HepG2 (cell line): ENCODE measurements around the gene UBE2I. TPM values are rescaled to one million over a fixed set of nuclear protein-coding genes. Genes with fewer than 3 reads are reported as not detected.
A peak's percentile ranks its signal among the peaks of the same experiment; 100 is the strongest.

ENCODE experiments used
- ATF7-NPFF ChIP-seq: sonication (generic); formaldehyde crosslinking; IDR thresholded peaks from 2 replicates; pipeline ENCODE4 v1.8.1; 2023; ENCODE audit warnings: mild to moderate bottlenecking, low read depth, missing genetic modification reagents, moderate library complexity
- CBX1 ChIP-seq: IDR thresholded peaks from one replicate; pipeline ENCODE4 v1.6.1; 2016; ENCODE audit warnings: antibody characterized with exemption, low read depth
- DPF2 ChIP-seq: sonication (generic); formaldehyde crosslinking; IDR thresholded peaks from 2 replicates; pipeline ENCODE4 v1.4.0; 2020; ENCODE audit warnings: mild to moderate bottlenecking, low read depth, missing genetic modification reagents, borderline replicate concordance
- ELF3 ChIP-seq: IDR thresholded peaks from 2 replicates; pipeline ENCODE4 v1.6.1; 2016; ENCODE audit warnings: missing genetic modification reagents, missing compliant biosample characterization
- GABPB1 ChIP-seq: IDR thresholded peaks from 2 replicates; pipeline ENCODE4 v1.6.1; 2016; ENCODE audit warnings: mild to moderate bottlenecking, missing genetic modification reagents, moderate library complexity, missing compliant biosample characterization
- HDAC2 ChIP-seq: sonication (generic); formaldehyde crosslinking; IDR thresholded peaks from 2 replicates; pipeline ENCODE4 v1.4.0; 2020; ENCODE audit warnings: missing genetic modification reagents
- IRF2 ChIP-seq: IDR thresholded peaks from 2 replicates; pipeline ENCODE4 v1.6.1; 2018; ENCODE audit warnings: missing genetic modification reagents, missing compliant biosample characterization
- JUN ChIP-seq: sonication (generic); formaldehyde crosslinking; IDR thresholded peaks from 2 replicates; pipeline ENCODE4 v1.4.0; 2020; ENCODE audit warnings: mild to moderate bottlenecking, missing genetic modification reagents
- MATR3 ChIP-seq: sonication (generic); formaldehyde crosslinking; IDR thresholded peaks from 2 replicates; pipeline ENCODE4 v1.4.0; 2020; ENCODE audit warnings: missing genetic modification reagents
- MAX ChIP-seq: IDR thresholded peaks from 2 replicates; pipeline ENCODE4 v1.6.1; 2012; ENCODE audit warnings: inconsistent platforms
- PHB2 ChIP-seq: fragments of 450-650 bp; IDR thresholded peaks from 2 replicates; pipeline ENCODE4 v1.6.1; 2018; ENCODE audit not compliant: partially characterized antibody
- RXRA ChIP-seq: sonication (generic); formaldehyde crosslinking; IDR thresholded peaks from 2 replicates; pipeline ENCODE4 v1.5.1; 2020; ENCODE audit warnings: missing genetic modification reagents
- SCMH1 ChIP-seq: sonication (generic); formaldehyde crosslinking; IDR thresholded peaks from 2 replicates; pipeline ENCODE4 v1.9.0; 2021; ENCODE audit warnings: missing genetic modification reagents, mild to moderate bottlenecking, borderline replicate concordance
- SMAD1 ChIP-seq: sonication (generic); formaldehyde crosslinking; IDR thresholded peaks from 2 replicates; pipeline ENCODE4 v1.4.0; 2020; ENCODE audit warnings: missing genetic modification reagents, low read depth, mild to moderate bottlenecking, borderline replicate concordance
- SNAPC4 ChIP-seq: sonication (generic); formaldehyde crosslinking; IDR thresholded peaks from 2 replicates; pipeline ENCODE4 v1.4.0; 2020; ENCODE audit warnings: mild to moderate bottlenecking, missing genetic modification reagents
- SOX6 ChIP-seq, 2 experiments: fragments of 450-650 bp in 1 of 2; sonication (generic) in 1 of 2; formaldehyde crosslinking in 1 of 2; IDR thresholded peaks; 2 replicates each; pipeline versions ENCODE4 v1.4.0 to v1.6.1; 2017 to 2020; ENCODE audit warnings: antibody characterized with exemption in 1 of 2, mild to moderate bottlenecking in 1 of 2, missing genetic modification reagents in 1 of 2
- SRSF9 ChIP-seq: fragments of 200-400 bp; formaldehyde crosslinking; IDR thresholded peaks from 2 replicates; pipeline ENCODE4 v1.6.1; 2018; ENCODE audit warnings: borderline replicate concordance, mild to moderate bottlenecking, low read depth, low read length; ENCODE audit not compliant: insufficient read depth, poor library complexity, severe bottlenecking
- TSC22D2 ChIP-seq: sonication (generic); formaldehyde crosslinking; IDR thresholded peaks from 2 replicates; pipeline ENCODE4 v1.5.1; 2020; ENCODE audit warnings: missing genetic modification reagents, mild to moderate bottlenecking, borderline replicate concordance
- ZBTB7B ChIP-seq: sonication (generic); formaldehyde crosslinking; IDR thresholded peaks from 2 replicates; pipeline ENCODE4 v1.4.0; 2020; ENCODE audit warnings: missing genetic modification reagents
- ZNF17 ChIP-seq: sonication (generic); formaldehyde crosslinking; IDR thresholded peaks from 2 replicates; pipeline ENCODE4 v1.5.0; 2020; ENCODE audit warnings: mild to moderate bottlenecking, missing genetic modification reagents
- ZNF34 ChIP-seq: sonication (generic); formaldehyde crosslinking; IDR thresholded peaks from 2 replicates; pipeline ENCODE4 v1.4.0; 2020; ENCODE audit warnings: mild to moderate bottlenecking, missing genetic modification reagents, borderline replicate concordance
- ZNF703 ChIP-seq: sonication (generic); formaldehyde crosslinking; IDR thresholded peaks from 2 replicates; pipeline ENCODE4 v1.5.1; 2020; ENCODE audit warnings: missing genetic modification reagents, mild to moderate bottlenecking, moderate library complexity, borderline replicate concordance
- ZNF747 ChIP-seq: sonication (generic); formaldehyde crosslinking; IDR thresholded peaks from 2 replicates; pipeline ENCODE4 v1.8.1; 2023; ENCODE audit warnings: missing genetic modification reagents, mild to moderate bottlenecking, borderline replicate concordance
- ZNF816 ChIP-seq: sonication (generic); formaldehyde crosslinking; IDR thresholded peaks from 2 replicates; pipeline ENCODE4 v1.8.0; 2022; ENCODE audit warnings: missing genetic modification reagents, mild to moderate bottlenecking, borderline replicate concordance
- ZSCAN12 ChIP-seq: sonication (generic); formaldehyde crosslinking; IDR thresholded peaks from 2 replicates; pipeline ENCODE4 v1.9.0; 2021; ENCODE audit warnings: mild to moderate bottlenecking, missing genetic modification reagents
- polyA plus RNA-seq, 8 experiments: library from polyadenylated mRNA; depleted of rRNA in 3 of 8; stranded (reverse) in 7 of 8; unstranded in 1 of 8; fragments of >200 nt; fragmentation: Illumina TruSeq in 4 of 8; extraction: Trizol in 4 of 8; gene quantifications; 2 replicates each; pipeline versions ENCODE4 v1.2.1 to v1.2.3, GENCODE V29; 2011 to 2016; ENCODE audit warnings: low read depth in 4 of 8, missing spikeins in 1 of 8, mixed read lengths in 1 of 8; ENCODE audit not compliant: insufficient read depth in 1 of 8
- total RNA-seq, 5 experiments: library from RNA; depleted of rRNA; stranded (reverse); fragments of >200 nt; fragmentation: Illumina TruSeq; extraction: Trizol; gene quantifications; 2 replicates each; pipeline ENCODE4 v1.2.3, GENCODE V29; 2016; ENCODE audit warnings: low read depth in 1 of 5

The UBE2I gene
- total and polyA plus RNA-seq, 2 of the 13 experiments (the other 11 are each of a cell fraction or from before 2014, with no cell fraction given) = 75.8 to 98.9 TPM

GRCh38 chr16:1308977-1309885, at the start of gene UBE2I (continued):
- TF ChIP-seq ZNF34 (CRISPR knock-in tag) (no peak), MATR3 (no peak), ZNF816 (CRISPR knock-in tag) (0 out of 2 replicates have a peak, but pooled peaks have one; percentile 61), RXRA (CRISPR knock-in tag) (peak; percentile 63; the same call in 1 of the 2 replicates), ZSCAN12 (0 out of 2 replicates have a peak, but pooled peaks have one; percentile 84), SRSF9 (no peak), ZBTB7B (peak; percentile 53; the same call in 1 of the 2 replicates), SCMH1 (CRISPR knock-in tag) (no peak), ZNF703 (CRISPR knock-in tag) (peak; percentile 80; the same call in 1 of the 2 replicates), SNAPC4 (CRISPR knock-in tag) (peak; percentile 76; the same call in 1 of the 2 replicates), ATF7-NPFF (CRISPR knock-in tag) (no peak), PHB2 (no peak), SOX6 (IDR thresholded peaks at IDR 0.05) (no peak), SOX6 (CRISPR knock-in tag; IDR thresholded peaks at IDR 0.05) (peak; percentile 44), IRF2 (peak; percentile 28; the same call in 1 of the 2 replicates), SMAD1 (CRISPR knock-in tag) (no peak), ELF3 (CRISPR knock-in tag) (no peak), GABPB1 (CRISPR knock-in tag) (peak; percentile 75; the same call in 1 of the 2 replicates), JUN (no peak), HDAC2 (no peak), ZNF747 (CRISPR knock-in tag) (peak; percentile 64; the same call in 1 of the 2 replicates), MAX (peak; percentile 55), DPF2 (CRISPR knock-in tag) (no peak), CBX1 (no peak), ZNF17 (CRISPR knock-in tag) (no peak), TSC22D2 (peak; percentile 49; the same call in 1 of the 2 replicates)
